ENCODE measurements around the gene VTA1.

VTA1 gene

GRCh38 chr6:142242269-142242668, 95.2 kb downstream of the VTA1 start:
- Histone ChIP-seq H3K4me2 (ENCODE audit: insufficient read depth, low read length) (no peak overlapping the region), H3K79me2 (ENCODE audit: insufficient read depth, low read length) (no peaks in the 10 kb centered on the region), H4K20me1 (ENCODE audit: insufficient read depth, low read length) (no peaks in the 10 kb centered on the region), H3K27ac (ENCODE audit: low read length) (no peak overlapping the region), H3K4me1 (ENCODE audit: insufficient read depth, low read length) (no peaks in the 10 kb centered on the region), H2AFZ (ENCODE audit: low read depth, low read length) (no peak overlapping the region), H3K36me3 (ENCODE audit: insufficient read depth, low read length) (no peaks in the 10 kb centered on the region), H3K27me3 (ENCODE audit: insufficient read depth, low read length, poor library complexity) (no peaks in the 10 kb centered on the region), H3K9me3 (ENCODE audit: insufficient read depth, low read length, severe bottlenecking) (no peaks in the 10 kb centered on the region), H3K4me3 (ENCODE audit: low read depth in 1 of 2, low read length in 2 of 2) (no peak overlapping the region), H3K9ac (ENCODE audit: low read depth, low read length) (no peak overlapping the region)
- TF ChIP-seq EZH2 (IDR thresholded peaks at IDR 0.05; ENCODE audit: borderline replicate concordance, low read depth, low read length, severe bottlenecking): no peak
- TF ChIP-seq, protein P1, sequence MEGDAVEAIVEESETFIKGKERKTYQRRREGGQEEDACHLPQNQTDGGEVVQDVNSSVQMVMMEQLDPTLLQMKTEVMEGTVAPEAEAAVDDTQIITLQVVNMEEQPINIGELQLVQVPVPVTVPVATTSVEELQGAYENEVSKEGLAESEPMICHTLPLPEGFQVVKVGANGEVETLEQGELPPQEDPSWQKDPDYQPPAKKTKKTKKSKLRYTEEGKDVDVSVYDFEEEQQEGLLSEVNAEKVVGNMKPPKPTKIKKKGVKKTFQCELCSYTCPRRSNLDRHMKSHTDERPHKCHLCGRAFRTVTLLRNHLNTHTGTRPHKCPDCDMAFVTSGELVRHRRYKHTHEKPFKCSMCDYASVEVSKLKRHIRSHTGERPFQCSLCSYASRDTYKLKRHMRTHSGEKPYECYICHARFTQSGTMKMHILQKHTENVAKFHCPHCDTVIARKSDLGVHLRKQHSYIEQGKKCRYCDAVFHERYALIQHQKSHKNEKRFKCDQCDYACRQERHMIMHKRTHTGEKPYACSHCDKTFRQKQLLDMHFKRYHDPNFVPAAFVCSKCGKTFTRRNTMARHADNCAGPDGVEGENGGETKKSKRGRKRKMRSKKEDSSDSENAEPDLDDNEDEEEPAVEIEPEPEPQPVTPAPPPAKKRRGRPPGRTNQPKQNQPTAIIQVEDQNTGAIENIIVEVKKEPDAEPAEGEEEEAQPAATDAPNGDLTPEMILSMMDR (IDR thresholded peaks at IDR 0.05; ENCODE audit: borderline replicate concordance, extremely low read depth, low read length, poor library complexity, severe bottlenecking): no peak
- no peak for DNase-seq
- ATAC-seq (ENCODE audit: insufficient read depth, low read depth): no peak

DNA sequence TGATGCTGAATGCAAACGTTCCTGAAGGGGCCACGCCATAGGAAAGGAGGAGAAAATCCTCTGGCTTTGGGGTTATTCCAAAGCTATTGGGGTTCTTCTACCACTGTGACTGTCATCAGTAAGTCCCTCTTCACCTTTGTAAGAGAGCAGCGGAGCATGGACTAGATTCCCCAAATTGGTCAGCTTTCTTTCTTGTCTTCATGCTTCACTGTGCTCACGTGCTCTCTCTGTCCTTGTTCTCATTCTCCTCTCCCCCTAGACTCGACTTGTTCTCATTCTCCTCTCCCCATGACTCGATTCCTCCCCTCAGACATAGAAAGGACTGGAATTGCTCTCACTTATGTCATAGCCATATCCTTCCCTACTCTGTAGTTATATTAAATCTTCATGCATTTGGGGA, 99.9 kb downstream of the VTA1 start:
- DNase-seq: no peak
- no peaks in the 10 kb centered on the region for H3K36me3 ChIP-seq (ENCODE audit: insufficient read depth, low read length)
- no peak overlapping the region for H2AFZ ChIP-seq (ENCODE audit: low read depth, low read length)
- no peak overlapping the region for H3K4me3 ChIP-seq (ENCODE audit: low read depth in 1 of 2, low read length in 2 of 2)
- H3K79me2 ChIP-seq (ENCODE audit: insufficient read depth, low read length): no peaks in the 10 kb centered on the region
- TF ChIP-seq EZH2 (IDR thresholded peaks at IDR 0.05; ENCODE audit: borderline replicate concordance, low read depth, low read length, severe bottlenecking): no peak
- TF ChIP-seq, protein P1 (IDR thresholded peaks at IDR 0.05; ENCODE audit: borderline replicate concordance, extremely low read depth, low read length, poor library complexity, severe bottlenecking): no peak
- no peaks in the 10 kb centered on the region for H3K27me3 ChIP-seq (ENCODE audit: insufficient read depth, low read length, poor library complexity)
- H3K9me3 ChIP-seq (ENCODE audit: insufficient read depth, low read length, severe bottlenecking): no peaks in the 10 kb centered on the region
- no peak overlapping the region for H3K9ac ChIP-seq (ENCODE audit: low read depth, low read length)
- H4K20me1 ChIP-seq (ENCODE audit: insufficient read depth, low read length): no peaks in the 10 kb centered on the region
- H3K27ac ChIP-seq (ENCODE audit: low read length): no peak overlapping the region
- no peak for ATAC-seq (ENCODE audit: insufficient read depth, low read depth)
- H3K4me2 ChIP-seq (ENCODE audit: insufficient read depth, low read length): no peak overlapping the region
- no peaks in the 10 kb centered on the region for H3K4me1 ChIP-seq (ENCODE audit: insufficient read depth, low read length)

- Histone ChIP-seq H4K20me1 (ENCODE audit: insufficient read depth, low read length) (no peaks in the 10 kb centered on the region), H3K4me1 (ENCODE audit: insufficient read depth, low read length) (no peaks in the 10 kb centered on the region), H2AFZ (ENCODE audit: low read depth, low read length) (no peak overlapping the region)
These were observed 102.2 kb downstream of the VTA1 start for GRCh38 chr6:142249266-142249665.

More at GRCh38 chr6:142249266-142249665, 102.2 kb downstream of the VTA1 start:
- Histone ChIP-seq H3K9me3 (ENCODE audit: insufficient read depth, low read length, severe bottlenecking) (no peaks in the 10 kb centered on the region), H3K9ac (ENCODE audit: low read depth, low read length) (no peak overlapping the region), H3K4me3 (ENCODE audit: low read depth in 1 of 2, low read length in 2 of 2) (no peak overlapping the region), H3K27me3 (ENCODE audit: insufficient read depth, low read length, poor library complexity) (no peaks in the 10 kb centered on the region), H3K79me2 (ENCODE audit: insufficient read depth, low read length) (no peaks in the 10 kb centered on the region), H3K36me3 (ENCODE audit: insufficient read depth, low read length) (no peaks in the 10 kb centered on the region), H3K4me2 (ENCODE audit: insufficient read depth, low read length) (no peak overlapping the region), H3K27ac (ENCODE audit: low read length) (no peak overlapping the region)
- TF ChIP-seq, protein P1 (IDR thresholded peaks at IDR 0.05; ENCODE audit: borderline replicate concordance, extremely low read depth, low read length, poor library complexity, severe bottlenecking): no peak
- DNase-seq (no peak), ATAC-seq (ENCODE audit: insufficient read depth, low read depth) (no peak)
